ENCODE measurements around the gene ZFAND3. TPM values are rescaled to one million over a fixed set of nuclear protein-coding genes. Genes with fewer than 3 reads are reported as not detected.
A peak's percentile ranks its signal among the peaks of the same experiment; 100 is the strongest.

ZFAND3 gene
- total and polyA plus RNA-seq, 2 donors (not counting 1 experiment from before 2014, with no cell fraction given) = 13.5 to 58.3 TPM

DNA sequence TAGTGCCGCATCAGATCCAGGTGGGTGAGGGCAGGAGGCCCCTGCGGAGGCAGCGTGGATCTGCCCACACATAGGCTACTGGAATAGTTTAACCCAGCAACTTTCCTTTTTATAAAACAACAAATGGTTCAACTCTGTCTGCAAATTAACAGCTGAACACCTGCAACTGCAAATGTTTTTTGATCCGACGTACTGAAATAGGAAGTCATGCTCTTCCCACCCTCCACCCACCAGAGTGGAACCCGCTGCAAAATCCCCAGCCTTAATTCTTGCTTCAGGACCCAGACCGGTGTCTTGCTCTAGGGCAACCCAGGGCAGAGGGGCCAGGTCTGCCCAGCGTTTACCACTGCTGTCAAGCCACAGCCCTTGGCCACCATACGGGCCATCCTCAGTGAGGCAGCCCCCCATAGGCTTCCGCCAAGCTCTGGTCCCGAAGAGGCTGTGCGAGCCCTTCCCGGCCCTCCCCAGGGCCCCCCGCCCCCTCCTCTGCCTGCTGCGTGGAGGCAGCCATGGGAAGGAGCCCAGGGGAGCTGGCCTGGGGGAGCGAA is 334.3 kb downstream of the ZFAND3 start:
- peaks cover 2% of the 10 kb centered on the region for H3K4me1 Mint-ChIP-seq
- no peak overlapping the region for H3K4me3 Mint-ChIP-seq

DNA sequence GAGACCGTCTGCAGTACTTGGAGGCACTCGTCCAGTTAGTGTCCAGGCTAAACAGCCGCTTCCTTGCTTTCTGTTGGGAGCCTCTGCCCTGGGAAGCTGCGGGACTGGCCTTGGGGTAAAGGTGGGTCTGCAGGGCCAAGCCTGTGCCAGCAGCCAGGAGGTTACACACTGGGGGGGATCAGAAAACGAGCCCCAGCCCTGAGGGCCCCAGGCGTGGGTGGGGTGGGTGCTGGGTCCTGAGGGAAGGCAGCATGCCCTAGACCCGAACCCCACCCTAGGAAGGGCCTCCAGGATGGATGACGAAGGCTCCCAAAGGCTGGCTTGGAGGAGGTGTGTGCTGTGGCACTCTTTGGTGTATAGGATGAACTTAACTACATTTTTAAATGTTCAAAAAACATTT is 335.2 kb downstream of the ZFAND3 start:
- intact Hi-C loops (cut with micrococcal nuclease) = no loop called here
- no peaks in the 10 kb centered on the region for H4K20me1 ChIP-seq (ENCODE audit: control insufficient read depth, insufficient read depth, low read length, poor library complexity, severe bottlenecking)
- Mint-ChIP-seq H3K27me3 (no peaks in the 10 kb centered on the region), H3K9me3 (ENCODE audit: insufficient read depth) (no peaks in the 10 kb centered on the region), H3K4me1 (peaks cover 2% of the 10 kb centered on the region), H3K27ac (no peak overlapping the region), H3K4me3 (no peak overlapping the region)
- ChIA-PET POLR2A (interaction anchor here (0.8 kb wide), 1 partner anchor 91 kb away, joined by 7 read pairs; no protein-coding TSS in a partner anchor), CTCF (no interaction called here)
- H3K4me2 ChIP-seq (replicated peaks; ENCODE audit: low read depth, low read length, poor library complexity, severe bottlenecking) = no peak overlapping the region
- no peaks in the 10 kb centered on the region for H3K9me3 ChIP-seq (ENCODE audit: control extremely low read depth in 1 of 3, control insufficient read depth in 2 of 3, insufficient read depth in 1 of 3, low read length in 2 of 3)
- no peak overlapping the region for H2AFZ ChIP-seq (ENCODE audit: insufficient read depth, low read depth, low read length, poor library complexity, severe bottlenecking)
- WGBS (ENCODE audit: insufficient coverage) = 96% methylated on average over 8 of the region's 8 CpGs
- DNase-seq (no peak), ATAC-seq (ENCODE audit: low read depth) (no peak)
- H3K27ac ChIP-seq (ENCODE audit: low read length in 2 of 2) = no peak overlapping the region
- peaks cover 0 to 12% of the 10 kb centered on the region in 2 donors for H3K4me1 ChIP-seq (ENCODE audit: control insufficient read depth in 2 of 2, insufficient read depth in 2 of 2, low read length in 2 of 2)
- no peaks in the 10 kb centered on the region for H3K79me2 ChIP-seq (ENCODE audit: control insufficient read depth, insufficient read depth, low read length)
- H3K27me3 ChIP-seq (replicated peaks in 1 of 4; ENCODE audit: control extremely low read depth in 1 of 4, control insufficient read depth in 3 of 4, insufficient read depth in 4 of 4, low read length in 3 of 4) = no peaks in the 10 kb centered on the region
- TF ChIP-seq, protein P1, sequence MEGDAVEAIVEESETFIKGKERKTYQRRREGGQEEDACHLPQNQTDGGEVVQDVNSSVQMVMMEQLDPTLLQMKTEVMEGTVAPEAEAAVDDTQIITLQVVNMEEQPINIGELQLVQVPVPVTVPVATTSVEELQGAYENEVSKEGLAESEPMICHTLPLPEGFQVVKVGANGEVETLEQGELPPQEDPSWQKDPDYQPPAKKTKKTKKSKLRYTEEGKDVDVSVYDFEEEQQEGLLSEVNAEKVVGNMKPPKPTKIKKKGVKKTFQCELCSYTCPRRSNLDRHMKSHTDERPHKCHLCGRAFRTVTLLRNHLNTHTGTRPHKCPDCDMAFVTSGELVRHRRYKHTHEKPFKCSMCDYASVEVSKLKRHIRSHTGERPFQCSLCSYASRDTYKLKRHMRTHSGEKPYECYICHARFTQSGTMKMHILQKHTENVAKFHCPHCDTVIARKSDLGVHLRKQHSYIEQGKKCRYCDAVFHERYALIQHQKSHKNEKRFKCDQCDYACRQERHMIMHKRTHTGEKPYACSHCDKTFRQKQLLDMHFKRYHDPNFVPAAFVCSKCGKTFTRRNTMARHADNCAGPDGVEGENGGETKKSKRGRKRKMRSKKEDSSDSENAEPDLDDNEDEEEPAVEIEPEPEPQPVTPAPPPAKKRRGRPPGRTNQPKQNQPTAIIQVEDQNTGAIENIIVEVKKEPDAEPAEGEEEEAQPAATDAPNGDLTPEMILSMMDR (IDR thresholded peaks at IDR 0.05) = no peak
- no peak for TF ChIP-seq EZH2 (IDR thresholded peaks at IDR 0.05; ENCODE audit: borderline replicate concordance, insufficient read depth, low read depth, low read length, poor library complexity, severe bottlenecking)
- no peak overlapping the region for H3K4me3 ChIP-seq (ENCODE audit: control extremely low read depth in 1 of 5, extremely low read depth in 1 of 5, insufficient read depth in 1 of 5, low read depth in 2 of 5, low read length in 4 of 5)
- H3K36me3 ChIP-seq (replicated peaks in 1 of 2; ENCODE audit: control extremely low read depth in 1 of 2, control insufficient read depth in 1 of 2, extremely low read depth in 1 of 2, insufficient read depth in 2 of 2, low read length in 1 of 2) = peaks cover 0 to 29% of the 10 kb centered on the region in 2 experiments
- no peak overlapping the region for H3K9ac ChIP-seq (ENCODE audit: low read length)

More for the DNA sequence above, 334.3 kb downstream of the ZFAND3 start:
- ChIA-PET CTCF (no interaction called here), POLR2A (interaction anchor here (0.8 kb wide), 1 partner anchor 92 kb away, joined by 7 read pairs; no protein-coding TSS in a partner anchor)
- Mint-ChIP-seq H3K27me3 (no peaks in the 10 kb centered on the region), H3K27ac (peak overlapping the region; percentile 37), H3K9me3 (ENCODE audit: insufficient read depth) (no peaks in the 10 kb centered on the region)
- Histone ChIP-seq H3K9ac (ENCODE audit: low read length) (no peak overlapping the region), H3K36me3 (replicated peaks in 1 of 2; ENCODE audit: control extremely low read depth in 1 of 2, control insufficient read depth in 1 of 2, extremely low read depth in 1 of 2, insufficient read depth in 2 of 2, low read length in 1 of 2) (peaks cover 0 to 30% of the 10 kb centered on the region in 2 experiments), H3K27ac (ENCODE audit: low read length in 2 of 2) (peak overlapping the region in 1 of 2 donors; percentile 49), H2AFZ (ENCODE audit: insufficient read depth, low read depth, low read length, poor library complexity, severe bottlenecking) (no peak overlapping the region), H3K4me1 (ENCODE audit: control insufficient read depth in 2 of 2, insufficient read depth in 2 of 2, low read length in 2 of 2) (peaks cover 0 to 12% of the 10 kb centered on the region in 2 donors), H3K4me3 (ENCODE audit: control extremely low read depth in 1 of 5, extremely low read depth in 1 of 5, insufficient read depth in 1 of 5, low read depth in 2 of 5, low read length in 4 of 5) (no peak overlapping the region), H3K27me3 (replicated peaks in 1 of 4; ENCODE audit: control extremely low read depth in 1 of 4, control insufficient read depth in 3 of 4, insufficient read depth in 4 of 4, low read length in 3 of 4) (no peaks in the 10 kb centered on the region), H3K9me3 (ENCODE audit: control extremely low read depth in 1 of 3, control insufficient read depth in 2 of 3, insufficient read depth in 1 of 3, low read length in 2 of 3) (no peaks in the 10 kb centered on the region), H3K79me2 (ENCODE audit: control insufficient read depth, insufficient read depth, low read length) (no peaks in the 10 kb centered on the region), H3K4me2 (replicated peaks; ENCODE audit: low read depth, low read length, poor library complexity, severe bottlenecking) (peak overlapping the region; percentile 3), H4K20me1 (ENCODE audit: control insufficient read depth, insufficient read depth, low read length, poor library complexity, severe bottlenecking) (no peaks in the 10 kb centered on the region)
- no peak for TF ChIP-seq EZH2 (IDR thresholded peaks at IDR 0.05; ENCODE audit: borderline replicate concordance, insufficient read depth, low read depth, low read length, poor library complexity, severe bottlenecking)
- TF ChIP-seq, protein P1 (IDR thresholded peaks at IDR 0.05) = no peak
- WGBS (ENCODE audit: insufficient coverage) = 82% methylated on average over 12 of the region's 16 CpGs
- no peak for DNase-seq
- intact Hi-C loops (cut with micrococcal nuclease) = no loop called here
- no peak for ATAC-seq (ENCODE audit: low read depth)
